ENCODE data around the gene SDF4.

SDF4 gene

GRCh38 chr1:1272341-1273208 is 40.8 kb upstream of the SDF4 start:
- Histone ChIP-seq H3K27ac (ENCODE audit: low read depth, low read length, poor library complexity, severe bottlenecking) (no peak overlapping the region), H2AFZ (ENCODE audit: low read length) (no peak overlapping the region), H3K79me2 (ENCODE audit: insufficient read depth, low read length) (peaks cover 38% of the 10 kb centered on the region), H3F3A (ENCODE audit: insufficient read depth, low read length) (no peaks in the 10 kb centered on the region), H3K9me3 (ENCODE audit: low read length) (peaks cover 3% of the 10 kb centered on the region; the same call in 1 of the 2 replicates), H4K20me1 (ENCODE audit: insufficient read depth, low read length) (no peaks in the 10 kb centered on the region), H3K4me2 (ENCODE audit: low read length) (peak overlapping the region; percentile 99), H3K4me3 (ENCODE audit: low read depth, low read length, poor library complexity, severe bottlenecking) (peak overlapping the region; percentile 81), H3K27me3 (ENCODE audit: insufficient read depth, low read length) (no peaks in the 10 kb centered on the region), H3K9ac (ENCODE audit: low read length) (peak overlapping the region; percentile 77), H3K9me2 (ENCODE audit: low read depth, low read length) (no peaks in the 10 kb centered on the region), H3K36me3 (ENCODE audit: insufficient read depth, low read length) (peaks cover 28% of the 10 kb centered on the region), H3K4me1 (ENCODE audit: insufficient read depth, low read length, severe bottlenecking) (peaks cover 28% of the 10 kb centered on the region)
- TF ChIP-seq EZH2 (IDR thresholded peaks at IDR 0.05; ENCODE audit: borderline replicate concordance, low read length), result no peak

- H3K79me2 ChIP-seq (ENCODE audit: insufficient read depth, low read length), result peaks cover 38% of the 10 kb centered on the region
- H3K4me2 ChIP-seq (ENCODE audit: low read length), result peak overlapping the region; percentile 27; the same call in 1 of the 2 replicates
- H3K9me2 ChIP-seq (ENCODE audit: low read depth, low read length), result no peaks in the 10 kb centered on the region
- no peak for TF ChIP-seq EZH2 (IDR thresholded peaks at IDR 0.05; ENCODE audit: borderline replicate concordance, low read length)
- no peak for TF ChIP-seq CTCF (IDR thresholded peaks at IDR 0.05; ENCODE audit: low read length)
- no peak overlapping the region for H3K4me3 ChIP-seq (ENCODE audit: low read depth, low read length, poor library complexity, severe bottlenecking)
- no peaks in the 10 kb centered on the region for H4K20me1 ChIP-seq (ENCODE audit: insufficient read depth, low read length)
- no peaks in the 10 kb centered on the region for H3F3A ChIP-seq (ENCODE audit: insufficient read depth, low read length)
- H2AFZ ChIP-seq (ENCODE audit: low read length), result no peak overlapping the region
- no peak overlapping the region for H3K9ac ChIP-seq (ENCODE audit: low read length)
- H3K36me3 ChIP-seq (ENCODE audit: insufficient read depth, low read length), result peaks cover 38% of the 10 kb centered on the region
- no peaks in the 10 kb centered on the region for H3K27me3 ChIP-seq (ENCODE audit: insufficient read depth, low read length)
- H3K4me1 ChIP-seq (ENCODE audit: insufficient read depth, low read length, severe bottlenecking), result peaks cover 28% of the 10 kb centered on the region
- H3K27ac ChIP-seq (ENCODE audit: low read depth, low read length, poor library complexity, severe bottlenecking), result no peak overlapping the region
- no peaks in the 10 kb centered on the region for H3K9me3 ChIP-seq (ENCODE audit: low read length)
Observed at GRCh38 chr1:1270813-1271212, 39.0 kb upstream of the SDF4 start.

- Histone ChIP-seq H2AFZ (ENCODE audit: low read length) (no peak overlapping the region), H3K79me2 (ENCODE audit: insufficient read depth, low read length) (peaks cover 38% of the 10 kb centered on the region), H3K36me3 (ENCODE audit: insufficient read depth, low read length) (peaks cover 52% of the 10 kb centered on the region), H3K27me3 (ENCODE audit: insufficient read depth, low read length) (no peaks in the 10 kb centered on the region), H3K4me1 (ENCODE audit: insufficient read depth, low read length, severe bottlenecking) (peaks cover 21% of the 10 kb centered on the region), H3F3A (ENCODE audit: insufficient read depth, low read length) (no peaks in the 10 kb centered on the region), H3K9ac (ENCODE audit: low read length) (no peak overlapping the region), H3K9me2 (ENCODE audit: low read depth, low read length) (no peaks in the 10 kb centered on the region), H3K4me3 (ENCODE audit: low read depth, low read length, poor library complexity, severe bottlenecking) (no peak overlapping the region), H3K4me2 (ENCODE audit: low read length) (no peak overlapping the region), H4K20me1 (ENCODE audit: insufficient read depth, low read length) (no peaks in the 10 kb centered on the region), H3K9me3 (ENCODE audit: low read length) (no peaks in the 10 kb centered on the region), H3K27ac (ENCODE audit: low read depth, low read length, poor library complexity, severe bottlenecking) (no peak overlapping the region)
- no peak for TF ChIP-seq EZH2 (IDR thresholded peaks at IDR 0.05; ENCODE audit: borderline replicate concordance, low read length)
Observed at GRCh38 chr1:1268284-1268682, 36.5 kb upstream of the SDF4 start.

GRCh38 chr1:1267488-1268283 is 35.9 kb upstream of the SDF4 start:
- peaks cover 32% of the 10 kb centered on the region for H3K79me2 ChIP-seq (ENCODE audit: insufficient read depth, low read length)

More at GRCh38 chr1:1267488-1268283, 35.9 kb upstream of the SDF4 start:
- H3K27ac ChIP-seq (ENCODE audit: low read depth, low read length, poor library complexity, severe bottlenecking), result no peak overlapping the region
- H3K4me2 ChIP-seq (ENCODE audit: low read length), result no peak overlapping the region
- no peak overlapping the region for H2AFZ ChIP-seq (ENCODE audit: low read length)
- H3K9ac ChIP-seq (ENCODE audit: low read length), result no peak overlapping the region
- H3K9me3 ChIP-seq (ENCODE audit: low read length), result no peaks in the 10 kb centered on the region
- peaks cover 58% of the 10 kb centered on the region for H3K36me3 ChIP-seq (ENCODE audit: insufficient read depth, low read length)
- no peak overlapping the region for H3K4me3 ChIP-seq (ENCODE audit: low read depth, low read length, poor library complexity, severe bottlenecking)
- peaks cover 19% of the 10 kb centered on the region for H3K4me1 ChIP-seq (ENCODE audit: insufficient read depth, low read length, severe bottlenecking)
- H3F3A ChIP-seq (ENCODE audit: insufficient read depth, low read length), result no peaks in the 10 kb centered on the region
- H3K9me2 ChIP-seq (ENCODE audit: low read depth, low read length), result no peaks in the 10 kb centered on the region
- TF ChIP-seq EZH2 (IDR thresholded peaks at IDR 0.05; ENCODE audit: borderline replicate concordance, low read length) (no peak), CTCF (IDR thresholded peaks at IDR 0.05; ENCODE audit: low read length) (no peak)
- no peaks in the 10 kb centered on the region for H3K27me3 ChIP-seq (ENCODE audit: insufficient read depth, low read length)
- H4K20me1 ChIP-seq (ENCODE audit: insufficient read depth, low read length), result no peaks in the 10 kb centered on the region

Data from OCI-LY1 (cell line).